Cardiac fibroblast (primary cell): Measurements from ENCODE around the gene FMN1.

Source experiments
- DNase-seq, 2 donors: peaks; one replicate each; pipeline versions ENCODE4 v3.0.0 to v3.0.0-alpha.2; 2010; ENCODE audit warnings: low read depth in 2 of 2
- H3K4me3 ChIP-seq, 2 donors: replicated peaks in 1 of 2; 1 replicate in 1 of 2; 2 replicates in 1 of 2; pipeline ENCODE4 v1.5.1; 2011; ENCODE audit warnings: low read depth in 2 of 2, low read length in 2 of 2, mild to moderate bottlenecking in 2 of 2, moderate library complexity in 1 of 2
- CTCF ChIP-seq: IDR thresholded peaks from one replicate; pipeline ENCODE4 v1.5.1; 2011; ENCODE audit warnings: low read depth, mild to moderate bottlenecking, low read length, inconsistent platforms

FMN1 gene

DNA sequence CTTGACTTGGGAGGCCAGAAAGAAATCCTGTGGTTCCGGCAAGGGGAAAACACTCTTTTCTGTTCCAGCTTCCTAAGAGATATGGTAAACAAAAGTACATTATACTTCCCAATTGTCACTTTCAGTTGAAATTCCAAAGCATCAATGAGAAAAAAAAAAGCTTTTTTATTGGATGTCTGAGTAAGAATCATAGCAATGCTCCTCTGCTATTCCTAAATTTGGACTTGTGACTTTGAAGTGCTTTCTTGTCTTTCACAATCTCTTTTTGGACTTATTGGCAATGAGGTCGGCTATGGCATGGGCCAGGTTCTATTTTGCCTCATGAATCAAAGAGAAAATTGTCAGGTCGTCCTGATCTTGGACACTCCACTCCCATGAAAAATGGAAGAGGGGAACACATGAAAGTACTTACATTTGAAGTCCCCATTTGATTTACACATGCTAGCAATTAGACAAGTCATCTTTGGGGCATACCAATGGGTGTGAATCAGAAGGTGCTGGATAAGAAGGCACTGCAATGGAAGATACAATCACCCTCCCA lies 306.2 kb downstream of the FMN1 start:
- DNase-seq: no peak
- TF ChIP-seq CTCF: no peak
- no peak overlapping the region for H3K4me3 ChIP-seq

DNA sequence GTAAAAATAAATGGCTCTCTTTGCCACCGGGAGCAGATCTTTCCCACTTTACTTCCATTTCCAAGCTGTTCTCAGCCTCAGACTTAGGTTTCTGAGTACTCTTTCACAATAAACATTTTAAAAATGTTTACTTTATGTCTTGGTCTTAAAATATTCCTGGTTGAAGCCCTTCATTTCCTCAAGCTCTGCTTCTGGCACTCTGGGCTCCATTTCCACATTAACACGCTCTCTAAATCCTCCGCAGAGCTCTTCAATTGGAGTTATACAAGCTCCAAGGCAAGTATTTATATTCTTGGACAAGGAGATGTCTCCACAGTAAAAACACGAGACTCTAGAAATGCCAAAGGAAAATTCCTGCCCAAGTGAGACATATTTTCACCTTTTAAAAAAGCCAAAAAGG lies 307.4 kb downstream of the FMN1 start:
- no peak for TF ChIP-seq CTCF
- no peak overlapping the region for H3K4me3 ChIP-seq
- no peak for DNase-seq

DNA sequence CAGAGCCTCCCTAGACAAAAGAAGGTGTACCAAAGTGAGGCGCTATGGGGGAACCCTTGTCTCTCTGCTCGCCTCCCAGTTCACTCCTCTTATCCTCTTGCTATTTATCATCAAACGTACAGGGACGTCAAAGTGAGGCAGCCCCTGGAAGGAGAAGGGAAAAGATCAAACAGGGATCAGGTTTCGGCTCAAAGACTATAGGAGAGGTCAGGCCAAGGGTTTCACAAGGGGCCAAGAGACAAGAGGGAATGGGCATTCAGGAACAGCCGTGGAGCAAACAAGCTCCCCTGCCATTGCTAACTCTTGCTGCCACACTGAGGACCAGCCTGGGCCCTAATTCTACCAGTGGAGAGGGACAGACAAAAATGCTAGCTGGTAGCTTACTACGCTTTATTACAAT lies 308.1 kb downstream of the FMN1 start:
- H3K4me3 ChIP-seq: no peak overlapping the region
- no peak for DNase-seq
- TF ChIP-seq CTCF: no peak

- TF ChIP-seq CTCF: no peak
- DNase-seq: no peak
- H3K4me3 ChIP-seq: no peak overlapping the region
Measured at GRCh38 chr15:32885713-32886112, 308.8 kb downstream of the FMN1 start.

GRCh38 chr15:32884146-32884545 lies 310.4 kb downstream of the FMN1 start:
- DNase-seq: peak; percentile 62 to 65
- H3K4me3 ChIP-seq: no peak overlapping the region
- TF ChIP-seq CTCF: no peak

DNA sequence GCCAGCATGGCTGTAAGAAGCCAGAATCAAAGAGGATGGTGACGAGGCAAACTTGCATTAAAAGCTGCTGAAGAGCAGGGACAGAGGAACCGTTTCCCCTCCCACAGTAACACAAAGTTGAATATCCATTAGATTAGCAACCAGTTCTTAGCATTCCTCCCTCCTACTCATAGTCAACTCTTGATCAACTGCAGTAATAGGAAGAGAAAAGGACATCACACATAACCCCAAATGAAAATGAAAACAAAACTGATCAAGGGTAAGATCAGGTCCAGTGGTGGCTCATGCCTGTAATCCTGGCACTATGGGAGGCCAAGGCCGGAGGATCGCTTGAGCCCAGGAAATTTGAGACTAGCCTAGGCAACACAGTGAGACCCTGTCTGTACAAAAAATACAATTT lies 311.6 kb downstream of the FMN1 start:
- no peak for DNase-seq
- no peak for TF ChIP-seq CTCF
- H3K4me3 ChIP-seq: no peak overlapping the region

DNA sequence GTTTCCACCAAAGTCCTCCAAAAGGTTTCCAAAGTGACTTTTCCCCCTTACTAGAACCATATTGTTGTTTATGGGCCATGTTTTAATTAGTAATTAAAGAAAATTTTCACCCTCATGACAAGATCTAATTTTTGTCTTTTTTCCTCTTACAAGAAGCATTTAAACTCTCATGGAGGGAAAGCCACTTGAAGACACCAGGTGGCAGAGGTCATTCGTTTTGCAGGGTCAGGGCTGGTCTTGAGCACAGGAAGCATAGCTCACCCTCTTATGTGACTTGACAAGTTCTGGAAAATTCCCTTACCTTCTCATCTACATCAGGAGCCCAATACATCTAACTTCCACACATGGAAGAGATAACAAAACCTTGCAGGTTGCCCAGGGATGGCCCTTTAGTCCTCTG lies 313.0 kb downstream of the FMN1 start:
- no peak for TF ChIP-seq CTCF
- no peak for DNase-seq

More for the DNA sequence above, 313.0 kb downstream of the FMN1 start:
- no peak overlapping the region for H3K4me3 ChIP-seq
